ENCODE measurements around the gene SHC3.

DNA sequence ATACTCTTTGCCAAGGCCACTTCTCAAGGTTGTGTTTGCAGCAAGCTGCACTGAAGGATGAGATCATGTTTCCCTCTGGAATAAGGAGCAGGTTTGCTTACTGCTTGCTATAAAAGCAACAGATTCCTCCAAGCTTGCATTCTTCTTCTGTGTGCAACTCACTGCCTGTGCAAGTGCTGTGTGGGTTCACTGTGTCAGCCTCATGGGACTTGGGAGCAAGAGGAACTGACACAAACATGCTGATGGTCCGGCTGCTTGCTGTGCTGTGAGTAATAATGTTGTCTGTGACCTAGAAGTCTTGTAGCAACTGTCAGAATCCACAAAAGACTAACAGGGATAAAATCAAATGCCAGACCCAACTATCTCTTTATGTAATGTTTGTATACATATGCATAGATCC, 33.6 kb upstream of the SHC3 start:
- TF ChIP-seq, protein P1, sequence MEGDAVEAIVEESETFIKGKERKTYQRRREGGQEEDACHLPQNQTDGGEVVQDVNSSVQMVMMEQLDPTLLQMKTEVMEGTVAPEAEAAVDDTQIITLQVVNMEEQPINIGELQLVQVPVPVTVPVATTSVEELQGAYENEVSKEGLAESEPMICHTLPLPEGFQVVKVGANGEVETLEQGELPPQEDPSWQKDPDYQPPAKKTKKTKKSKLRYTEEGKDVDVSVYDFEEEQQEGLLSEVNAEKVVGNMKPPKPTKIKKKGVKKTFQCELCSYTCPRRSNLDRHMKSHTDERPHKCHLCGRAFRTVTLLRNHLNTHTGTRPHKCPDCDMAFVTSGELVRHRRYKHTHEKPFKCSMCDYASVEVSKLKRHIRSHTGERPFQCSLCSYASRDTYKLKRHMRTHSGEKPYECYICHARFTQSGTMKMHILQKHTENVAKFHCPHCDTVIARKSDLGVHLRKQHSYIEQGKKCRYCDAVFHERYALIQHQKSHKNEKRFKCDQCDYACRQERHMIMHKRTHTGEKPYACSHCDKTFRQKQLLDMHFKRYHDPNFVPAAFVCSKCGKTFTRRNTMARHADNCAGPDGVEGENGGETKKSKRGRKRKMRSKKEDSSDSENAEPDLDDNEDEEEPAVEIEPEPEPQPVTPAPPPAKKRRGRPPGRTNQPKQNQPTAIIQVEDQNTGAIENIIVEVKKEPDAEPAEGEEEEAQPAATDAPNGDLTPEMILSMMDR (conservative IDR thresholded peaks at IDR 0.05; ENCODE audit: low read depth, low read length): no peak
- TF ChIP-seq EZH2 (IDR thresholded peaks at IDR 0.05; ENCODE audit: low read length, unreplicated experiment): no peak
